Stimulated activated CD8-positive, alpha-beta memory T cell treated with anti-CD3 and anti-CD28 coated beads, Interleukin-7, amount 100 ng/mL, for 4 hours (primary cell): ENCODE results near the gene REP15.
"Not testable (repeated sequence)": the region's sequence is repeated elsewhere in the genome, so short reads cannot be mapped to it uniquely, and the experiment has no call there.

Experiments used
- DNase-seq, 2 donors: peaks; one replicate each; pipeline ENCODE4 v3.0.0-alpha.2; 2020; ENCODE audit warnings: low read depth in 2 of 2

The REP15 gene, protein sequence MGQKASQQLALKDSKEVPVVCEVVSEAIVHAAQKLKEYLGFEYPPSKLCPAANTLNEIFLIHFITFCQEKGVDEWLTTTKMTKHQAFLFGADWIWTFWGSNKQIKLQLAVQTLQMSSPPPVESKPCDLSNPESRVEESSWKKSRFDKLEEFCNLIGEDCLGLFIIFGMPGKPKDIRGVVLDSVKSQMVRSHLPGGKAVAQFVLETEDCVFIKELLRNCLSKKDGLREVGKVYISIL

GRCh38 chr12:27696293-27696652 is at the start of gene REP15:
Gene REP15, plus strand, starts transcription at chr12:27696447. Its CDS starts 116 bp downstream, at chr12:27696563.
- no peak for DNase-seq

GRCh38 chr12:27650011-27650410 is 46.2 kb upstream of the REP15 start:
- no peak for DNase-seq

DNA sequence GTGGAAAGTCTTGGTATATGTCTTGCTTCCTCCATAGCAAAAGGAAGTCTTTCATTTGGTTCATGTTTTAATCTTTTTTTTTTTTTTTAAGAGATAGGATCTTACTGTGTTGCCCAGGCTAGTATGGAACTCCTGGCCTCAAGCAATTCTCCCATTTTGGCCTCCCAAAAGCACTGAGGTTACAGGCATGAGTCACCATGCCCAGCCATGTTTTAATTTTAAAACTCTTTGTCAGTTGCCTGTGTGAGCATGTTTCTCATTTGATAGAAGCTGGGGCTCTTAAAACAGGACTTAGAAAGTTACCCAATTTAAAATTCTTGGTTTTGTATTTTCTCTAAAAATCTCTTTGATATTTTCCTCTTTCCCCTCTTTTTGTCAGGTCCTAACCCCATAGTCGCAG is 45.0 kb upstream of the REP15 start:
- DNase-seq: no peak

- no peak for DNase-seq
Observed at GRCh38 chr12:27652174-27652763, 44.0 kb upstream of the REP15 start.

- no peak for DNase-seq
Observed at GRCh38 chr12:27653661-27654060, 42.6 kb upstream of the REP15 start.

GRCh38 chr12:27655476-27655875 is 40.8 kb upstream of the REP15 start:
- DNase-seq: not testable (repeated sequence)

GRCh38 chr12:27657296-27657695 is 39.0 kb upstream of the REP15 start:
- no peak for DNase-seq

DNA sequence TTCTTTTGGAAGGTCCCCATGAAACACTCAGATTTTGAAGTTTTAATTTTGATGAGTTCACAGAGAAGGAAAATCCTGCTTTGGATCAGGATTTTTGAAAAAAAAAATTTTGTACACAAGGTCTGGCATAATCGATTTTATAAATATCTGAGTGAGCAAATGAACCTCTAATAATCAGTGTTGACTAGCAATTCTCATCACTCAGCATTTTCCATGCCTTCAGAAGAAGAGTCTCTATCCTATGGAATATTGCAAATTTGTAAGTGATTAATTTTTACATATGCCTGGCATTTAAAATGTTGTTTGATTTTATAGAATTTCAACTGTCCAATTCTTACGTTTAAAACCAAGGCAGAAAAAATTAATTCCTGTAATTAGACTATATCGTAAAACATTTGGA is 30.5 kb upstream of the REP15 start:
- DNase-seq: no peak

DNA sequence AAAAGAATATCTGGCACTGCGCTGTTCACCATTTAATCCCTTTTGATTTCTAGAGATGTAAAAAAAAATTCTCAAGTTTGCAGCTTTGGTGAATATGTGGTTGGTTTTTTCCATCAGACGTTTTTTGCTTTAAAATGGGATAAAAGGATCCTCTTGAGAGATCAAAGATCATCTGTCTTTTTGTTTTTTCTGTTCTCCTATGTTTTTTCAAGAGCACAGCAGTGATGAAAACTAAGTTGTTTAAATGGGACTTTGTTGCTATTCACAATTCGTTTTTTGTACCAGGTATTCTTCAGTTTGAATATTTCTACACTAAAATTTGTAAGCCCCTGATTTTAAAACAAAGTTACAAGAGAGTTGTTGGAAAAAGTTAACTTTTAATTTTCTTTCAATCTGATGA is 29.7 kb upstream of the REP15 start:
- DNase-seq: no peak

DNA sequence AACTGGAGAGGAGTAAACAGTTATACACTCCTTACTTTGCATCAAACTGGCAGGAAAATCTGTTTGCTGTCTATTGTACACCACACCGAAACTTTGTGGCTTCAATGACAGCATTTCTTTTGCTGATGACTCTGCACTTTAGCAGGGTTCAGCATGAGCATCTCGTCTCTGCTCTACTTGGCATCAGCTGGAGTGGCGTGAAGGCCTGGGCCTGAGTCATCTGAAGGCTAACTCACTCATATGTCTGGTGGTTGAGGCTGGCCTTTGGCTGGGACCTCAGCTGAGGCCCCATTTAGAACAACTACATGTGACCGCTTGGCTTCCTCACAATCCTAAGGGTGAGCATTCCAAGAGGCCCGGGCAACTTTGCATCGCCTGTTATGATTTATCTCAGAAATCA is 28.7 kb upstream of the REP15 start:
- no peak for DNase-seq

DNA sequence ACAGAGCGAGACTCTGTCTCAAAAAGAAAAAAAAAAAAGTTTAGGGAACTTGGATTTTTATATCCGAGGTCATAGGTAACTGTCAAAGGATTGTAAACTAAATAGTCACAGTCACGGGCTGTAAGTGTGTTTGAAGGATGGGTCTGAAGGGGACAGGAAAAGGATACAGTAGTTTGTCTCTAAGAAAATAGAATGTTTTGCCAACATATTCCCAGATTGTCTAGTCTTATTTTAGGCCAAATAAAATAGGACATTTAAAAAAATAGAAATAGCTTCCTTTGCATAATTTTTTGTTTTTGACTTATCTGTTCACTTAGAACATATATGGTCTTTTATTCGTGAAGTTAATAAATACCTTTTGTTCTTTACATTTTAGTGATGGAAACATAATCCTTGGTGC is 24.2 kb upstream of the REP15 start:
- no peak for DNase-seq

- no peak for DNase-seq
Observed at GRCh38 chr12:27672643-27673042, 23.6 kb upstream of the REP15 start.

- DNase-seq: no peak
Observed at GRCh38 chr12:27673101-27673718, 23.0 kb upstream of the REP15 start.

- no peak for DNase-seq
Observed at GRCh38 chr12:27674989-27675388, 21.3 kb upstream of the REP15 start.

DNA sequence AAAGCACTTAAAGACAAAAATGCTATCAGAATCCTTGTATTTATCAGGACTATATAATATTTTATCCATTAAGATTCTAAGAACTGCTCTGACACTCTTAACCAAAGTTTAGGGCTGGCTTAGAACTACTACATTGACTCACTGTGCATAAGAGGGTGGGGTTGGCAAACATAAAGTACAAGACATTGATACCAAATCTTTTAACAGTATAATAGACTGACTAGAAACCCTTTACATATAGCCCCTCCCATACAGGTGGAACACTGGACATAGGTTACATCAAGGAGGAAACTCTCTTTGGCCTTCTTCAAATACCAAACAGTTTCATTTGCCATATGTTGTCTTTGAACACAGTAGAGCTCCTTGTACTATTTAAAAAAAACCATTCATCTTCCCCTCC is 15.6 kb upstream of the REP15 start:
- no peak for DNase-seq

- DNase-seq: no peak
Observed at GRCh38 chr12:27682534-27682933, 13.7 kb upstream of the REP15 start.

DNA sequence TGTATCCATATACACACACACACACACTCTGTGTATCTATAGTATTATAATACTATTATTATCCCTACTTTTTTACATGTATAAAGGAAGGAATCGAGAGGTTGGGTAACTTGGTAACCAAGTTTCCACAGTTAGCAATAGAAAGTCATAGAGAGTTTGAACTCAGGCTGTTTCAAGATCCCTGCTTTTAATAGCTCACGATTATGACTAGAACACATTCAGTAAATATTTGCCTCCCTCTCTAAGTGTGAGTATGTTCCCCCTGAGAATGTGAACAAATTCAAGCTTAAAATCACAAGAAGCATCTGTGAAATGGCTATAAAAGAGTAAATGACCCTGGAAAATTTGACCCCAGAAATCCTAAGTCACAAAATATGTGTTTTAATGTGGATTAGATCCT is 11.0 kb upstream of the REP15 start:
- DNase-seq: no peak

GRCh38 chr12:27686147-27686546 is 10.1 kb upstream of the REP15 start:
- no peak for DNase-seq

GRCh38 chr12:27688671-27689070 is 7.6 kb upstream of the REP15 start:
- DNase-seq: no peak

DNA sequence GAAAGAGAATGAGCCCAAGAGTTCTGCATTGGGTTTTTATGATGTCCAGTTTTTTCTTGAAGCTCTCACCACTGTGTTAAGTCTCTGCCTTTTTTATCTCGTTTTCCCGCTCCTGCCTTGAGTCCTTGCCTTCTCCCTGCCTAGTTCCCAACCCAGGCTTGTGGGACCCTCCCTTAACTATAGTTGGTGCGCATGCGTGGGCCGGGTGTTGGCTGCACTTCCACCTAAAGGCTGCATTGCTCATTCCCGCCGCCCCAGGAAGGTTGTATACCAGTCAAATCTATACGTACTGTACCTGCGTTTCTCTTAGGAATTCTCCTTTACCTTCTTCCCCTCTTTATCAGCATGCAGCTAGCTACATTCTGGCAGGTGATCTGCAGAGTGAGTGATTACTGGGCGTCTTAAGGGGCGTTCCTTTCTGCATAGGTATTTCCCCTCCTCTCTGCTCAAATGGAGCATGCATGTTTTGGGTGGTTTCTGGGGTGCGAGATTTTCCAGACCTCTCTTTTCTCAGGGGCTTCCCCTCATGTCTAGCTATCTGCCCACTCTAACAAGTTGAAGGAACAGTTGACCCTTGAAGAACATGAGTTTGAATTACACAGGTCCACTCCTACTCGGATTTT is 6.6 kb upstream of the REP15 start:
- no peak for DNase-seq

DNA sequence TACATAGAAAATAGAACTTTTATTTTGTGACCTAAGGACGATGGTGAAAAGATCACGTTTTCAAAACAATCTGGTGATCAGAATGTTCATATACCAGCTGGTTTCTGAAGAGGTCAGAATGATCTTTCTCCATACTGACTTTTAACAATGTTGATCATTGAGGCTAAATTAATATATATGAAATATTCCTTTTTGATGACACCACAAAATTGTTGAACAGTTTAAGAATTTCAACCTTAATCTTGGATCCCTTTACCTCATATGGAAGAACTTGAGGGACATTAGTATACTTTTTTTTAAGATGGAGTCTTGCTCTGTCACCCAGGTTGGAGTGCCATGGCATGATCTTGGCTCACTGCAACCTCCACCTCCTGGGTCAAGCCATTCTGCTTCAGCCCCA is 2.8 kb upstream of the REP15 start:
- DNase-seq: no peak

- no peak for DNase-seq
Observed at GRCh38 chr12:27695556-27696292, 523 bp upstream of the REP15 start.
